SH-SY5Y (cell line): Measurements from ENCODE around the gene KIF13A.

Experiments
- GATA2 ChIP-seq: IDR thresholded peaks from 2 replicates; pipeline ENCODE4 v1.6.1; 2011; ENCODE audit warnings: mild to moderate bottlenecking, low read depth, low read length
- GATA3 ChIP-seq: IDR thresholded peaks from 2 replicates; pipeline ENCODE4 v1.6.1; 2011; ENCODE audit warnings: low read depth, mild to moderate bottlenecking, low read length, moderate library complexity

- TF ChIP-seq GATA2, result no peak
- no peak for TF ChIP-seq GATA3
These were observed 273.3 kb downstream of the KIF13A start for GRCh38 chr6:17714177-17714576.
